SH-SY5Y (cell line): ENCODE data around the gene RELB.

ENCODE experiments used
- GATA2 ChIP-seq: IDR thresholded peaks from 2 replicates; pipeline ENCODE4 v1.6.1; 2011; ENCODE audit warnings: mild to moderate bottlenecking, low read depth, low read length
- GATA3 ChIP-seq: IDR thresholded peaks from 2 replicates; pipeline ENCODE4 v1.6.1; 2011; ENCODE audit warnings: low read depth, mild to moderate bottlenecking, low read length, moderate library complexity

The RELB gene

GRCh38 chr19:45003485-45003884 is 2.2 kb downstream of the RELB start:
- no peak for TF ChIP-seq GATA3

DNA sequence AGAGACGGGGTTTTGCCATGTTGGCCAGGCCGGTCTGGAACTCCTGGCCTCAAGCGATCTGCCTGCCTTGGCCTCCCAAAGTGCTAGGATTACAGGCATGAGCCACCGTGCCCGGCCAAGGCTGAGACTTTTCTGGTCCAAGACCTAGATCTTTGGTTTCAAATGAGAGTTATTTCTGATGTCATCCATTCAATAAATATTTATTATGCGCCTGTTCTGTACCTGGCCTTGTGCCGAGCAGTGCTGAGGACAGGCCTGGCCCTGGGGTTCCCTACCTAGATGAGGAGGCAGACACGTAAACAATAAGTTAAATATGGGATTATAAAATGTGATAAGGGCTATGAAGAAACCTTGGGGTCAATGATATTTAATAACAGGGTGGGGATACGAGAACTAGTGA is 4.5 kb downstream of the RELB start:
- TF ChIP-seq GATA3 (no peak), GATA2 (no peak)

GRCh38 chr19:45008552-45008951 is 7.3 kb downstream of the RELB start:
- no peak for TF ChIP-seq GATA2
- TF ChIP-seq GATA3, result no peak

DNA sequence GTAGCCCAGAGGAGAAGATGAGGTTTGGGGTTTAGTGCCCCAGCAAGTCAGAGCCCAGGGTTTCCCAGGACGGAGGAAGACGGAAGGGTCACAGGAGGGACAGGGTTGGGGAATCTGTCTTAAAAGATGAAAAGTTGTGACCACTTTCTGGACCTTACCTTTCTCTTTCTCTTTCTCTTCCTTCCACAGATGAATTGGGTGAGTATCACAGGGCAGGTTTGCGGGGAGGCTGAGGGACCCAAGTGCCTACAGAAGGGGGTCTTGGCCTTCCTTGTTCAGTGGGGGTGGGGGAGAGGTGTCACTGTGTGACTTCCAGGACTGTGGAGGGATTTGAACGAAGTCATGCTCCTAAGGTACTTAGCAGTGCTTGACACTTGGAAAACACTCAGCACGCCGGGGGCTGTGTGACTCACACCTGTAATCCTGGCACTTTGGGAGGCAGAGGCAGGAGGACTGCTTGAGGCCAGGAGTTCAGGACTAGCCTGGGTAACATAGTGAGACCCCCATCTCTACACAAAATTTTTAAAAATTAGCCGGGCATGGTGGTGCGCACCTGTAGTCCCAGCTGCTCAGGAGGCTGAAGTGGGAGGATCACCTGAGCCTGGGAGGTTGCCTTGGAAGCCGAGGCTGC is 8.5 kb downstream of the RELB start:
- TF ChIP-seq GATA3 (no peak), GATA2 (no peak)

DNA sequence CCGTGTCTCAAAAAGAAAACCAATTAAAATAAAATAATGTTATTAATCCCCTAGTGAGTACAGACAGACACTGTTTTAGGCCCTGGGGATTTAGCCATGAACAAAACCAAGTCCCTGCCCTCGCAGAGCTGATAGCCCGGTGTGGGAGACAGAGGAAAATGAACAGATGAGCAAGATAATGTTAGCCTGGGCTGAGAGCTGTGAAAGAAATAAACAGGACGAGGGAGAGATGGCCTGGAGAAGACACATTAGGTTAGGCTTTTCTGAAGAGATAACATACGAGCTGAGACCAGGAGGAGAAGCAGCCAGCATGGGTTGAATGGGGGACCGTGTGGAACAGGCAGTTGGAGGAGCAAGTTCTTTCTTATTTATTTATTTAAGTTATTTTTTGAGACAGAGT is 9.0 kb downstream of the RELB start:
- TF ChIP-seq GATA2 (0 out of 2 replicates have a peak, but pooled peaks have one; percentile 17), GATA3 (no peak)

DNA sequence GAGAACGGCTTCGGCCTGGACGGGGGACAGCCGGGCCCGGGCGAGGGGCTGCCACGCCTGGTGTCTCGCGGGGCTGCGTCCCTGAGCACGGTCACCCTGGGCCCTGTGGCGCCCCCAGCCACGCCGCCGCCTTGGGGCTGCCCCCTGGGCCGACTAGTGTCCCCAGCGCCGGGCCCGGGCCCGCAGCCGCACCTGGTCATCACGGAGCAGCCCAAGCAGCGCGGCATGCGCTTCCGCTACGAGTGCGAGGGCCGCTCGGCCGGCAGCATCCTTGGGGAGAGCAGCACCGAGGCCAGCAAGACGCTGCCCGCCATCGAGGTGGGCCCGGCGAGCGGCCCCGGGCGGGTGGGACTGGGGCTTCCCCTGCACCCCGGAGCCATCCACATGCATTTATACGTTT is 10.7 kb downstream of the RELB start:
- no peak for TF ChIP-seq GATA3
- no peak for TF ChIP-seq GATA2

GRCh38 chr19:45016388-45017314 is 15.4 kb downstream of the RELB start:
- TF ChIP-seq GATA3, result no peak

- no peak for TF ChIP-seq GATA2
- TF ChIP-seq GATA3, result no peak
These were observed 17.9 kb downstream of the RELB start for GRCh38 chr19:45019187-45019586.

- TF ChIP-seq GATA3 (no peak), GATA2 (no peak)
These were observed 18.8 kb downstream of the RELB start for GRCh38 chr19:45020071-45020470.

DNA sequence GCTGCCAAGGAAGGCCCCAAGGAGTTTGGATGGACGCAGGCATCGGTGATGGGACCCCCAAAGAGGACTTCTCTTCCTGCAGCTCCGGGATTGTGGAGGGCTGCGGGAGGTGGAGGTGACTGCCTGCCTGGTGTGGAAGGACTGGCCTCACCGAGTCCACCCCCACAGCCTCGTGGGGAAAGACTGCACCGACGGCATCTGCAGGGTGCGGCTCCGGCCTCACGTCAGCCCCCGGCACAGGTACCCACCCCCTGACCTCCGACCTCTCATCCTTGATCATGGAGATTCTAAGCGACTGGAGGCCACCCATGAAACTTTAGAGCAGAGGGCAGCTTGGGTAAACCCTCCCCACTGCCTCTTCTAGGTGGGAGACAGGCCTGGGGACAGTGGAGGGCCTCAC is 20.7 kb downstream of the RELB start:
- TF ChIP-seq GATA2 (no peak), GATA3 (no peak)

DNA sequence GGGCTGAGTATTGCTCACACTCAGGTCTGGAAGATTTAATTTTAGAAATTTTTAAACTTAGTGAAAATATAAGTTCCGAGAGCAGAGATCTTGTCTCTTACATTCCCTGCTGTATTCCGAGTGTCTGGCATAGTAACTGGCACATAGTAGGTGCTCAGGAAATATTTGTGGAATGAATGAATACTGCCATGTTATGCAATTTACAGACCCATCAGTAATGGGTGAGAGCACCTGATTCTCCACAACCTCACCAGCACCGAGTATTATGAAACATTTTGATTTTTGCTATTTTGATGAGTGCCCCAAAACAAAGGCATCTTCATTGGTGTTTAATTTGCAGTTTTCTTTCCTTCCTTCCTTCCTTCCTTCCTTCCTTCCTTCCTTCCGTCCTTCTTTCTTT is 21.8 kb downstream of the RELB start:
- TF ChIP-seq GATA3 (no peak), GATA2 (no peak)

GRCh38 chr19:45025264-45025663 is 24.0 kb downstream of the RELB start:
- no peak for TF ChIP-seq GATA3
- no peak for TF ChIP-seq GATA2

DNA sequence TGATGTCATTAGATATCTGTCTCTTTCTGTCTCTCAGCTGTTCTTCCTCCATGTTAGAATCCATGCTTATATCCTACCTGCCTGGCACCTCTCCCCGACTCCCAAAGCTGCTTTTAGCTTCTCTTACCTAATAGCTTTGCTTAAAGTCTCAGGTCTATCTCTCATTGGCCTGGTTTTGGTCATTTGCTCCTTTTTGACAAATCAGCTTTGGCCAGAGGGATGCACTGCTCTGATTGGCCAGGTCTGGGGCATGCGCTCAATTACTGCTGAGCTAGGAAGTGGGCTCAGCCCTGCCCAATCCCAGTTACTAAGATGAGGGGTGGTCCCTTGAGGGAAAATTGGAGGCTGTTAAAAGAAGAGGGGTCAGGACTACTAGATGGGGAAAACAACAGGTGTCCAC is 26.1 kb downstream of the RELB start:
- no peak for TF ChIP-seq GATA2
- TF ChIP-seq GATA3, result no peak

DNA sequence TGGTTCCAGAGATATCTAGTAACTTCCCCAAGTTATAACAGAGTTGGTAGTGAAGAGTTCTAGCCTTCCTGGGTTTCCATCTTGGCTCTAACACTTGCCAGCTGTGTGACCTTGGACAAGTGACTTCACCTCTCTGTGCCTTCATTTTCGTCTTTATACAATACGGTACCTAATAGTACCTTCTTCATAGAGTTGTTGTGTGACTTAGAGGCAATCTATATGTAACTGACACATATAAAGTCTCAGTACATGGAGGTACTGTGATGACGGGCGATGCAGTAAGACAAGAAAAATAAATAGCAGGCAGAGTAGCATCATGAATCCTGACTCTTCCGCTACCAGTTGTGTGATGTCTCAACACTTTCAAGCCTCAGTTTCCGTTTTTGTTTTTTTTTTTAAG is 29.6 kb downstream of the RELB start:
- no peak for TF ChIP-seq GATA3
- no peak for TF ChIP-seq GATA2

- TF ChIP-seq GATA2, result no peak
- no peak for TF ChIP-seq GATA3
These were observed 31.2 kb downstream of the RELB start for GRCh38 chr19:45032421-45032820.

DNA sequence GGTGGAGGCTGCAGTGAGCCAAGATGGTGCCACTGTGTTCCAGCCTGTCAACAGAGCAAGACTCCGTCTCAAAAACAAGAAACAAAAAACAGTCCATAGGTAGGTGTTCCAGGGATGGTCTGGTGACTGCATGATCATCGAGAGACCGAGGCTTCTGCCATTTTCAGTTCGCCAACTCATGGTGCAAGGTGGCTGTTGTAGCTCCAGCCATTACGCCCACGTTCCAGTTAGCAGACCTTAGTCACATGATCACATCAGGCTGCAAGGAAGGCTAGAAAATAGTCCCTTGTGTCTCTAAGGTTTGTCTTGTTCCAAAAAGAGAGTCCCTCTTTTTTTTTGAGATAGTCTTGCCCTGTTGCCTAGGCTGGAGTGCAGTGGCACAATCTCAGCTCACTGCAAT is 34.5 kb downstream of the RELB start:
- TF ChIP-seq GATA3 (no peak), GATA2 (no peak)
